ENCODE results near the gene AKIP1.
"Not testable (repeated sequence)": the region's sequence is repeated elsewhere in the genome, so short reads cannot be mapped to it uniquely, and the experiment has no call there.

AKIP1 gene

GRCh38 chr11:8932564-8933180 lies 21.7 kb downstream of the AKIP1 start, which contains the start of gene C11orf16:
C11orf16 (minus strand) TSS chr11:8932947; CDS start chr11:8932308, 639 bp downstream.
- H3K27ac ChIP-seq, result no peak within 1 kb of the TSS
- TF ChIP-seq, protein P1, sequence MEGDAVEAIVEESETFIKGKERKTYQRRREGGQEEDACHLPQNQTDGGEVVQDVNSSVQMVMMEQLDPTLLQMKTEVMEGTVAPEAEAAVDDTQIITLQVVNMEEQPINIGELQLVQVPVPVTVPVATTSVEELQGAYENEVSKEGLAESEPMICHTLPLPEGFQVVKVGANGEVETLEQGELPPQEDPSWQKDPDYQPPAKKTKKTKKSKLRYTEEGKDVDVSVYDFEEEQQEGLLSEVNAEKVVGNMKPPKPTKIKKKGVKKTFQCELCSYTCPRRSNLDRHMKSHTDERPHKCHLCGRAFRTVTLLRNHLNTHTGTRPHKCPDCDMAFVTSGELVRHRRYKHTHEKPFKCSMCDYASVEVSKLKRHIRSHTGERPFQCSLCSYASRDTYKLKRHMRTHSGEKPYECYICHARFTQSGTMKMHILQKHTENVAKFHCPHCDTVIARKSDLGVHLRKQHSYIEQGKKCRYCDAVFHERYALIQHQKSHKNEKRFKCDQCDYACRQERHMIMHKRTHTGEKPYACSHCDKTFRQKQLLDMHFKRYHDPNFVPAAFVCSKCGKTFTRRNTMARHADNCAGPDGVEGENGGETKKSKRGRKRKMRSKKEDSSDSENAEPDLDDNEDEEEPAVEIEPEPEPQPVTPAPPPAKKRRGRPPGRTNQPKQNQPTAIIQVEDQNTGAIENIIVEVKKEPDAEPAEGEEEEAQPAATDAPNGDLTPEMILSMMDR (conservative IDR thresholded peaks at IDR 0.05), result no peak

- no peak overlapping the region for H3K27ac ChIP-seq
- TF ChIP-seq, protein P1 (conservative IDR thresholded peaks at IDR 0.05), result no peak
Measured at GRCh38 chr11:8933931-8934330, 22.9 kb downstream of the AKIP1 start.

- TF ChIP-seq, protein P1 (conservative IDR thresholded peaks at IDR 0.05), result no peak
- H3K27ac ChIP-seq, result no peak overlapping the region
Measured at GRCh38 chr11:8934742-8935488, 23.9 kb downstream of the AKIP1 start.

- H3K27ac ChIP-seq, result not testable (repeated sequence)
Measured at GRCh38 chr11:8935789-8936188, 24.8 kb downstream of the AKIP1 start.

- TF ChIP-seq, protein P1 (conservative IDR thresholded peaks at IDR 0.05), result no peak
- no peak overlapping the region for H3K27ac ChIP-seq
Measured at GRCh38 chr11:8937159-8937558, 26.2 kb downstream of the AKIP1 start.

- TF ChIP-seq, protein P1 (conservative IDR thresholded peaks at IDR 0.05), result no peak
- H3K27ac ChIP-seq, result no peak overlapping the region
Measured at GRCh38 chr11:8937659-8938058, 26.7 kb downstream of the AKIP1 start.

DNA sequence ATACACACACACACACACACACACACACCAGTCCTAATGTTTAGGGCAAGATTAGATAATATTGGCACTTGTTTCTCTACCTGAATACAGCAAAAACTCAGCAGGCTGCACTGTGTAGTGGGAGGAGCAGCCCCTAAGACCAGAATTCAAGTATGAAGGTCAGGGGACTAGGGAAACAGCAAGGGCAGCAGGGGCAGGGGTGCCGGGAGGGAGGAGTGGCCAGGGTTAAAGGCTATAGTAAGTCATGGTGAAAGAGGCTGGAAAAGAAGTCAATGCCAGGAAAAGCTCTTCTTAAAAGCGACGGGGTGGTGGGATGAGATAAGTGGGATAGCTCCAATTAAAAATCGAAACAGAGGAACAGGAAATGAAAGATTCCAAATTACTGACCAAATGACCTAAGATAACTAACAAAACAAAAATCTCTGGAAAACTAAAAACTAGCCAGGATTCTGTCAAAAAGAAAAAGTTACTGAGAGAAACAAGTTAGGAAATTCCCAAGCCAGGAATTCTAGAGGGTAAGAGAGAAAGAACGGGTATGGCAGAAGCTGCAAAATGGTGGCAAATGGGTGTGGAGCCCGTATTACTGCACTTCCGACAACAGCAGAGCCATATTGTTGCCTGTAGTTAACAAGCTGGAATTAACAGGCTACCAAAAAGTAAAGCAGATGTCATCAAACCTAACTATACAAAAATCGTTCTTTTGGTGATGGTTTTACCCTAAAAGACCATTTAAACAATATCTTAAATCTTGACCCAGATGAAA lies 30.5 kb downstream of the AKIP1 start:
- TF ChIP-seq, protein P1 (conservative IDR thresholded peaks at IDR 0.05), result no peak
- H3K27ac ChIP-seq, result no peak overlapping the region

Data from VCaP (cell line).